Esophagus squamous epithelium (tissue), 4 donors: ENCODE data around the gene FABP2.
"Not testable (repeated sequence)": the region's sequence is repeated elsewhere in the genome, so short reads cannot be mapped to it uniquely, and the experiment has no call there.

Source experiments
- CTCF ChIP-seq, 6 experiments: fragments of 450-650 bp in 4 of 6; fragments of 200-600 bp in 2 of 6; sonication (generic) in 2 of 6; IDR thresholded peaks; one replicate each; pipeline ENCODE4 v1.5.1; 2016 to 2019; ENCODE audit warnings: antibody characterized with exemption in 6 of 6, mild to moderate bottlenecking in 4 of 6, moderate library complexity in 4 of 6
- POLR2A ChIP-seq, 4 donors: fragments of 450-650 bp; IDR thresholded peaks; one replicate each; pipeline ENCODE4 v1.6.1; 2017; ENCODE audit warnings: antibody characterized with exemption in 4 of 4, mild to moderate bottlenecking in 4 of 4, moderate library complexity in 3 of 4

- not testable (repeated sequence) for TF ChIP-seq CTCF, POLR2A (IDR thresholded peaks at IDR 0.05)
Observed at GRCh38 chr4:119356796-119357195, 34.9 kb upstream of the FABP2 start.
